ENCODE measurements around the gene PRDM15. TPM values are rescaled to one million over a fixed set of nuclear protein-coding genes. Genes with fewer than 3 reads are reported as not detected.
A peak's percentile ranks its signal among the peaks of the same experiment; 100 is the strongest.

PRDM15 gene
- total RNA-seq, 1 experiment from 2014 or later = 9.9 TPM

DNA sequence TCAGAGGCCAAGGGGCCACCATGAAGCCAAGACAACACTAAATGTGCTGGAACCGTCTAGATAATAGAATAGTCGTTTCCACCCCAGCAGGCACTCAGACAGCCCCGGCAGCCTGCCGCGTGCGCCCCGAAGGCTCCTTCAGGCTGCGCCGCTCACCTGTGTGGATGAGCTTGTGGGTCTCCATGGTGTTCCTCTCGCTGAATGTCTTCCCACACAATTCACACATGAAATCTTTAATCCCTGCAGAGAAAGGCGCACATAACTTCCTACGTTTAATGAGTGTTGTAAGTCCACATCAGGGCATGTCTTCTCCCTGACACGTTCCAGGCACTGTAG, 68.6 kb downstream of the PRDM15 start:
- Histone ChIP-seq H2AFZ (ENCODE audit: low read length) (no peak overlapping the region), H2BK15ac (ENCODE audit: low read depth, low read length) (no peak overlapping the region), H4K8ac (replicated peaks; ENCODE audit: insufficient read length, low read depth, low read length) (no peak overlapping the region), H3K27me3 (ENCODE audit: insufficient read depth, low read length) (no peaks in the 10 kb centered on the region), H3K56ac (ENCODE audit: insufficient read length, low read depth, low read length) (no peak overlapping the region), H2BK120ac (ENCODE audit: low read depth, low read length, poor library complexity, severe bottlenecking) (no peak overlapping the region), H3K18ac (ENCODE audit: insufficient read length, low read depth, low read length) (no peak overlapping the region), H3K4me2 (ENCODE audit: insufficient read depth, insufficient read length, low read length) (no peak overlapping the region), H4K5ac (ENCODE audit: insufficient read length, low read depth, low read length) (no peak overlapping the region), H3K9ac (ENCODE audit: extremely low read depth, insufficient read length, low read length) (no peak overlapping the region), H2BK12ac (ENCODE audit: insufficient read length, low read depth, low read length) (no peak overlapping the region), H3K79me1 (ENCODE audit: insufficient read depth, low read depth, low read length, poor library complexity, severe bottlenecking) (no peaks in the 10 kb centered on the region), H3K23me2 (ENCODE audit: insufficient read length, low read depth, low read length, poor library complexity, severe bottlenecking) (no peaks in the 10 kb centered on the region), H4K91ac (ENCODE audit: insufficient read length, low read depth, low read length) (no peak overlapping the region), H3K14ac (ENCODE audit: insufficient read depth, low read length) (no peak overlapping the region), H3T11ph (ENCODE audit: low read length) (no peak overlapping the region), H2BK5ac (ENCODE audit: insufficient read length, low read length) (no peak overlapping the region), H3K4me1 (ENCODE audit: insufficient read depth, low read length) (no peaks in the 10 kb centered on the region), H2BK20ac (ENCODE audit: low read depth, low read length, poor library complexity, severe bottlenecking) (no peak overlapping the region), H3K9me3 (ENCODE audit: control insufficient read depth, low read depth, low read length) (no peaks in the 10 kb centered on the region), H3K23ac (ENCODE audit: insufficient read length, low read depth, low read length) (no peak overlapping the region), H3K4ac (ENCODE audit: low read depth, low read length) (no peak overlapping the region), H3K79me2 (ENCODE audit: insufficient read depth, low read length) (no peaks in the 10 kb centered on the region), H3K27ac (ENCODE audit: insufficient read length, low read depth, low read length) (no peak overlapping the region), H2AK5ac (ENCODE audit: insufficient read length, low read length) (no peak overlapping the region), H4K20me1 (ENCODE audit: control insufficient read depth, insufficient read depth, insufficient read length) (no peaks in the 10 kb centered on the region)
- TF ChIP-seq, protein P1, sequence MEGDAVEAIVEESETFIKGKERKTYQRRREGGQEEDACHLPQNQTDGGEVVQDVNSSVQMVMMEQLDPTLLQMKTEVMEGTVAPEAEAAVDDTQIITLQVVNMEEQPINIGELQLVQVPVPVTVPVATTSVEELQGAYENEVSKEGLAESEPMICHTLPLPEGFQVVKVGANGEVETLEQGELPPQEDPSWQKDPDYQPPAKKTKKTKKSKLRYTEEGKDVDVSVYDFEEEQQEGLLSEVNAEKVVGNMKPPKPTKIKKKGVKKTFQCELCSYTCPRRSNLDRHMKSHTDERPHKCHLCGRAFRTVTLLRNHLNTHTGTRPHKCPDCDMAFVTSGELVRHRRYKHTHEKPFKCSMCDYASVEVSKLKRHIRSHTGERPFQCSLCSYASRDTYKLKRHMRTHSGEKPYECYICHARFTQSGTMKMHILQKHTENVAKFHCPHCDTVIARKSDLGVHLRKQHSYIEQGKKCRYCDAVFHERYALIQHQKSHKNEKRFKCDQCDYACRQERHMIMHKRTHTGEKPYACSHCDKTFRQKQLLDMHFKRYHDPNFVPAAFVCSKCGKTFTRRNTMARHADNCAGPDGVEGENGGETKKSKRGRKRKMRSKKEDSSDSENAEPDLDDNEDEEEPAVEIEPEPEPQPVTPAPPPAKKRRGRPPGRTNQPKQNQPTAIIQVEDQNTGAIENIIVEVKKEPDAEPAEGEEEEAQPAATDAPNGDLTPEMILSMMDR (conservative IDR thresholded peaks at IDR 0.05) = no peak
- Mint-ChIP-seq H3K9me3 (peaks cover 7% of the 10 kb centered on the region in 2 experiments; a peak in 4 of 5 replicates), H3K4me3 (no peak overlapping the region), H3K4me1 (no peaks in the 10 kb centered on the region), H3K36me3 (ENCODE audit: insufficient read depth in 1 of 3, low read depth in 3 of 3) (peaks cover 12 to 47% (median 37%) of the 10 kb centered on the region in 3 experiments), H3K27ac (peak overlapping the region in 1 of 3 experiments; percentile 34; a peak in 1 of 7 replicates), H3K27me3 (ENCODE audit: low read depth) (no peaks in the 10 kb centered on the region)
- no CpG with 5 or more reads among the region's 13 CpGs for WGBS (ENCODE audit: extremely low coverage, insufficient read length, low lambda C conversion rate)
- no peak for DNase-seq

Measured in H9 (cell line).